Measurements from ENCODE around the gene ARHGEF33.

The ARHGEF33 gene

DNA sequence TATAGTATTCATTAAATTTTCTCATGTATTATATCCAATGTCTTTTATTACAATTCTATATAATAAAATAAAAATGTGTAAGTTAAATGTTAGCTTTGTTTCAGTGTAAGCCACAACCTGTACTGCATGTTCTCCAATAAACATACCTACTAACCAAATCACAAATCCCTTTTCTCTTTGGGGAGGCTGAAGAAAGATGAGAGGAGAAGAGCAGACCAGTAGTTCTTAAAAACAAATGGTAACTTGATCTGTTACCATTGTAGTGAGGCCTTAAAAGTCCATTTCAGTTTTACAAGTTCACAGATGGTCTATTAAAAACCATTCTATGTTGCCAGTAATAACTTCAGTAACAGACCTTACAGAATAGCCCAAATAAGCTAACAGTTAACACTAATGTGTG is 130.7 kb downstream of the ARHGEF33 start:
- no peak for DNase-seq

DNA sequence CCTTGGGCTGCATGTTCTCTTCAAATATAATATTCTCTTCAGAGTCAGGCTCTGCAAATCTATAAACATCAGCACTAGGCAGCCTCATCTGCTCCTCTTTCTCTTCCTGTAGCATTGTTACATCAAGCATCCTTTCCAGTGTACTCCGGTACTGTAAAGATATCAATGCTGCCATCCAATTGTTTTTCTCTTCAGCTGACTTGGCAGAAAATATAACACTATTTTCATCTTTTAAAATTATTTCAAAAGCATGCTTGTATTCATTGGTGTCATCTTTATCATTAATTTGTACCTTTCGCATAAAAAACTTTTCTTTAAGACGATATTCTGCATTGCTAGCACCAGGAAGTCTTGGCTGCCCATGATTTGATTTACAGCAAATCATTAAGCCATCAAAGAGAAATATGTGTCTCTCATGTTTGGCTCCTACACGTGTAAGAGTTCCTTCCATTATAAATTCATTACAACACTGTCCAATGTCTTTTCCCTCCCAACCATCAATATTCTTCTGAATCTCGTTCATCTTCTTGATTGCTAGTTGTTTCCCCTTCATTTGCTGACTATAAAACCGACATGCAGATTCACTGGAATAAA is 133.1 kb downstream of the ARHGEF33 start:
- DNase-seq, result no peak

DNA sequence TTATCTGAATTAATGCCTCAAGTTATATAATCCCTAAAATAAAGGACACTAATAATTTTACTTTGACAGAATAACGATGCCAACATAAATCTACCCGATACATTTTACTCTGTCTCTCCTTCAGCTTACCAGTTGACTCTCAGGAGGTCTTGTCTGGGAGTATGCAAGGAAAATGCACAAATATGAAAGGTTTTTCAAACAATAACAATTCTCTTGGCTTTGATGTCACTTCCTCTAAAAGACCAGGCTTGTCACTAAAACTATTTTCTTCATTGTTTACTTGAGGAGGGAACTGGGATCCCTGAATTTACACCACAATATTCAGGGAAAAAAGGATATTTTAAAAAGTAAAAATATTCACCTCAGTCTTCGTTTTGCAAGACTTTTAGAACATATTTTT is 134.0 kb downstream of the ARHGEF33 start:
- no peak for DNase-seq

DNA sequence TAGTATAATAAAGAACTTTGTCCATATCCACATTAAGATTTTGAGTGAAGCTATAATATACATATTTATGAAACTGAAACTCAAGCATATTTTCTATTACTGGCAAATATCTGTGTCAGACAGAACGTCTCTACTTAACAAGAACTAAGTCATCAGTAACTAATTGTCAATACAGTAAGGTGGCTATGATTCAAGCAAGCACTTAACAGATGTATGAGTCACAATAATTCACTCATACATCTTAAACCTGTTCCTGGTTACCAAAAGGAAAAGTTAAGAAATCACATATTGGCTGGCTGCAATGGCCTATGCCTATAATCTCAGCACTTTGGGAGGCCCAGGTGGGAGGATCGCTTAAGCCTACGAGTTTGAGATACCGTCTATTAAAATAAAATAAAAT is 135.2 kb downstream of the ARHGEF33 start:
- DNase-seq, result no peak
